Lower lobe of right lung (tissue), 2 donors: Measurements from ENCODE around the gene PA2G4. TPM values are rescaled to one million over a fixed set of nuclear protein-coding genes. Genes with fewer than 3 reads are reported as not detected.

Experiments
- ATAC-seq, 2 donors: fragments of 200-7000 bp; cut with Tn5 transposase; one replicate each; pipeline ENCODE4 v1.9.1; 2020 to 2022; ENCODE audit warnings: mild to moderate bottlenecking in 2 of 2, moderate library complexity in 2 of 2
- DNase-seq: peaks from one replicate; pipeline ENCODE4 v3.0.0-alpha.2; 2020
- H3K27ac ChIP-seq: fragments of 200-600 bp; one replicate; pipeline ENCODE4 v1.8.0; 2022
- H3K27me3 ChIP-seq: fragments of 200-600 bp; one replicate; pipeline ENCODE4 v1.8.0; 2022; ENCODE audit warnings: low read depth
- H3K36me3 ChIP-seq: fragments of 200-600 bp; one replicate; pipeline ENCODE4 v1.8.0; 2022; ENCODE audit warnings: mild to moderate bottlenecking
- H3K4me1 ChIP-seq: fragments of 200-600 bp; one replicate; pipeline ENCODE4 v1.8.0; 2022
- H3K4me3 ChIP-seq: fragments of 200-600 bp; one replicate; pipeline ENCODE4 v1.8.0; 2022; ENCODE audit warnings: mild to moderate bottlenecking
- H3K9me3 ChIP-seq: fragments of 200-600 bp; one replicate; pipeline ENCODE4 v1.8.0; 2022
- intact Hi-C: fragments of 100-400 bp; cut with DNase I; formaldehyde crosslinking; loops from one replicate; pipeline ENCODE4 v1.11.0; 2022
- total RNA-seq: library from RNA; stranded (reverse); fragmentation: NEBNext Ultra II Directional; extraction: Animal tissue kit (Norgen Biotek cat#: 25700); gene quantifications from one replicate; pipeline ENCODE4 v1.2.1, GENCODE V29; 2021
- TF ChIP-seq, protein P1 (sequence below): fragments of 200-600 bp; IDR thresholded peaks from one replicate; pipeline ENCODE4 v1.8.0; 2022; ENCODE audit warnings: antibody characterized with exemption, mild to moderate bottlenecking
- donor health status: DM: no; HTN: yes; CAD: no; lungs with severe emphysema.

PA2G4 gene
- total RNA-seq, 1 donor from 2014 or later: 69.4 TPM

DNA sequence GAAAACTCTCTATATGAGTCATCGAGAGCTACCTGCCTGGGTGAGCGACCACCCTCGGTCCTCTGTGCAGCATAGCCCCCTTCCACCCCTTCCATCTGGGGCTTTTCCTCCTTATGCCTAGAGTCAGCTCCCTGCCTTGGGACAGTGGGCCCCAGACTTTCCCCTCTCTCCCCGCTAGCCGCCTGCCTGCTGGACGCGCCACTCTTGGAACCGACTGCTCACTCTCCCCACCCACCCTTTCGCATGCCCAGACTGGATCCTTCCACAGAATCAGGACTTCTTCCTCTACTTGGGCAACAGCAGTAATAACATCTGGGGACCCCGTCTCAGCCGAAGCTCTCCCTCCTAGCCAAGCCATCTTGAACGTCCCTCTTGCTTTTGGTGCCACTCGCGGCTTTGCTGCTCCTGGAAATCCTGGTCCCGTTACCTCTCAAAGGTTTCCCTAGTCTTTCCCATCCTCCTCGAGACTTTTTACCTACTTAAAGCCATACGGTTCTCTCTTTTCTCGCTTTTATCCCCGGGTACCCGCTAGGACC is 24.4 kb downstream of the PA2G4 start:
- Histone ChIP-seq H3K27ac (peak overlapping the region; percentile 88), H3K27me3 (no peaks in the 10 kb centered on the region), H3K9me3 (no peaks in the 10 kb centered on the region), H3K4me1 (peaks cover 48% of the 10 kb centered on the region), H3K36me3 (peaks cover 37% of the 10 kb centered on the region), H3K4me3 (peak overlapping the region; percentile 89)
- TF ChIP-seq, protein P1, sequence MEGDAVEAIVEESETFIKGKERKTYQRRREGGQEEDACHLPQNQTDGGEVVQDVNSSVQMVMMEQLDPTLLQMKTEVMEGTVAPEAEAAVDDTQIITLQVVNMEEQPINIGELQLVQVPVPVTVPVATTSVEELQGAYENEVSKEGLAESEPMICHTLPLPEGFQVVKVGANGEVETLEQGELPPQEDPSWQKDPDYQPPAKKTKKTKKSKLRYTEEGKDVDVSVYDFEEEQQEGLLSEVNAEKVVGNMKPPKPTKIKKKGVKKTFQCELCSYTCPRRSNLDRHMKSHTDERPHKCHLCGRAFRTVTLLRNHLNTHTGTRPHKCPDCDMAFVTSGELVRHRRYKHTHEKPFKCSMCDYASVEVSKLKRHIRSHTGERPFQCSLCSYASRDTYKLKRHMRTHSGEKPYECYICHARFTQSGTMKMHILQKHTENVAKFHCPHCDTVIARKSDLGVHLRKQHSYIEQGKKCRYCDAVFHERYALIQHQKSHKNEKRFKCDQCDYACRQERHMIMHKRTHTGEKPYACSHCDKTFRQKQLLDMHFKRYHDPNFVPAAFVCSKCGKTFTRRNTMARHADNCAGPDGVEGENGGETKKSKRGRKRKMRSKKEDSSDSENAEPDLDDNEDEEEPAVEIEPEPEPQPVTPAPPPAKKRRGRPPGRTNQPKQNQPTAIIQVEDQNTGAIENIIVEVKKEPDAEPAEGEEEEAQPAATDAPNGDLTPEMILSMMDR: no peak
- intact Hi-C loops: no loop called here
- peak; percentile 53 for DNase-seq
- ATAC-seq: peak; percentile 1 to 18

DNA sequence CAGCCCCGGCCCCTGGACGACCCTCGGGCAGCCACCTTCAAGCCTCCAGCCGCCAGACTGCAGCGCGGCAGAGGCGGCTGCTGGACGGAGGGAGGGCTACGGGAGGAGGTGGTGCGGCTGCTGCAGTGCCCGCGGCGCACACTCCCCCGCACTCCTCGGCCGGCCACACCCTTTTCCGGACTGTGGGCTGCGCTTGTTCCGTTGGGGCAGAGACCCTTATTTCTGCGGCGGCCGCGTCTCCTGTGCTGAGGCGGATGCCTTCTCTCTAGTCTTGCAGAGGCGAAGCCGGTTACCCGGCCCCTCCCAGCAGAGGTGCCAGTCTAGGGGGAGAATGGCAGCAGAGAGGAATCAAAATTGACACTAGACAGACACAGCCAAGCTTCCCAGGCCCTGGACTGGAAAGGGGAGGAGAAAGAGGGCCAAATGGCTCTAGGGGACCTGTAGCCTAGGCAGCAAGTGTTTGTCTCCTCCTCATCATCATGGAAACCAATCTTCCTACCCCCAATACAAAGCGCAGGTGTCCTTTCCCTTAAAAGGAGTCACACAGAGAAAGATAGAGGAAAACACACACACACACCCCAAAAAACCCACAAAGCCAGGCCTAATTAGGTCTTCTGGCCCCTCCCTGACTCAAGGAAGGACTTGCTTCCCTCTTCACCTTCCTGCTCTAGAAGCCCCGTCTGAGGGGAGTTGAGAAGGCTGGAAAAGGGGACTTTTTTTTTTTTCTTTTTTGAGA is 25.0 kb downstream of the PA2G4 start:
- intact Hi-C loops: no loop called here
- Histone ChIP-seq H3K4me1 (peaks cover 47% of the 10 kb centered on the region), H3K27ac (peak overlapping the region; percentile 88), H3K27me3 (no peaks in the 10 kb centered on the region), H3K4me3 (peak overlapping the region; percentile 89), H3K36me3 (peaks cover 43% of the 10 kb centered on the region), H3K9me3 (no peaks in the 10 kb centered on the region)
- peak; percentile 69 to 75 for ATAC-seq
- TF ChIP-seq, protein P1: no peak
- DNase-seq: peak; percentile 82

DNA sequence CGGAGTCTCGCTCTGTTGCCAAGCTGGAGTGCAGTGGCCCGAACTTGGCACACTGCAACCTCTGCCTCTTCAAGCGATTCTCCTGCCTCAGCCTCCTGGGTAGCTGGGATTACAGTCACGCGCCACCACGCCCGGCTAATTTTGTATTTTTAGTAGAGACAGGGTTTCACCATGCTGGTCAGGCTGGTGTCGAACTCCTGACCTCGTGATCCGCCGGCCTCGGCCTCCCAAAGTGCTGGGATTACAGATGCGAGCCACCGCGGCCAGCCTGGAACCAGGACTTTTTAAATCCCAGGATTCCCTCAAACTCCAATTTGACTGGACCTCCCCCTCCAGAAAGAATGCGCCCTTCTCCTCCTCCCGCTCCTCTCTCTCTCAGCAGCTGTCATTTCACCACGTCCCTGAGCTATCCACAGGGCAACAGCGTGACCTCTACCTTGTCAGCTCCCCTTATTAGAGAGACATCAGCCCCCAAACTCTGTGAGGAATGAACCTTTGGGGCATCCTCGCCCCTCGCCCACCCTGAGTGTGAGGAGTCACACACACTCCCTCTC is 25.7 kb downstream of the PA2G4 start:
- TF ChIP-seq, protein P1: no peak
- H3K9me3 ChIP-seq: no peaks in the 10 kb centered on the region
- peaks cover 42% of the 10 kb centered on the region for H3K4me1 ChIP-seq
- ATAC-seq (no peak), DNase-seq (no peak)
- intact Hi-C loops: no loop called here
- no peaks in the 10 kb centered on the region for H3K27me3 ChIP-seq
- H3K27ac ChIP-seq: peak overlapping the region; percentile 88
- peak overlapping the region; percentile 89 for H3K4me3 ChIP-seq
- H3K36me3 ChIP-seq: peaks cover 50% of the 10 kb centered on the region

DNA sequence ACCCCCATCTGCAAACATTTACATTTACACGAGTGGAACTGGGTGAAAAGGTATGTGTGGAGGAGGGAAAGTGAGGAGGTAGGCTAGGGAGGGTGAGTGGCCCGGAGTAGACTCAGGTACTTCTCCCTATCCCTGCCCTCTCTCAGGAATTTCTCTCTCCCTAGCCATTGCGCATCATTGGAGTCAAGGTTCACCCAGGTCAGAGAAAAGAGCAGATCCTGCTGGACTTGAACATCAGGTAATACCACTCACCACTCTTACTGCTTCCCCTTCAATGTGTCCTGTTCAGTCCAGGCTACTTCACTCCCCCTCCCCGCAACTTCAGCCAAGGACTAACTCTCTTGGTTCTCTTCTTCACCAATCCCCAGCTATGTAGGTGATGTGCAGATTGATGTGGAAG is 26.5 kb downstream of the PA2G4 start:
- ATAC-seq: no peak
- peaks cover 33% of the 10 kb centered on the region for H3K4me1 ChIP-seq
- H3K36me3 ChIP-seq: peaks cover 58% of the 10 kb centered on the region
- H3K4me3 ChIP-seq: no peak overlapping the region
- no peaks in the 10 kb centered on the region for H3K9me3 ChIP-seq
- TF ChIP-seq, protein P1: no peak
- intact Hi-C loops: no loop called here
- H3K27ac ChIP-seq: no peak overlapping the region
- H3K27me3 ChIP-seq: no peaks in the 10 kb centered on the region
- DNase-seq: no peak

DNA sequence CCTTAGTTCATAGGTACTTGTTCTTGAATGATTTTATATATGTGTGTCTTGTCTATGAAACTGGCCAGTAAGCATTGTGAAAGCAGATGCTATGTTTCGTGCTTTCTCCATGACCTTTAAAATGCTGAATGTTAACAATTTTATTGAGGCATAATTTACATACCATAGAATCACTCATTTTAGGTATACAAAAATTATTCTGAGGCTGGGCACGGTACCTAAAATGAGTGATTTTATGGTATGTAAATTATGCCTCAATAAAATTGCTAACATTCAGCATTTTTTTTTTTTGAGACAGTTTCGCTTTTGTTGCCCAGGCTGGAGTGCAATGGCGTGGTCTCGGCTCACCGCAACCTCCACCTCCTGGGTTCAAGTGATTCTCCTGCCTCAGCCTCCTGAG is 30.5 kb downstream of the PA2G4 start:
- Histone ChIP-seq H3K4me3 (no peak overlapping the region), H3K27ac (no peak overlapping the region), H3K9me3 (no peaks in the 10 kb centered on the region), H3K36me3 (peaks cover 98% of the 10 kb centered on the region), H3K4me1 (peaks cover 10% of the 10 kb centered on the region), H3K27me3 (no peaks in the 10 kb centered on the region)
- intact Hi-C loops: no loop called here
- ATAC-seq (no peak), DNase-seq (no peak)
- TF ChIP-seq, protein P1: no peak
